MCF 10A (cell line): Measurements from ENCODE around the gene SLC16A6. TPM values are rescaled to one million over a fixed set of nuclear protein-coding genes. Genes with fewer than 3 reads are reported as not detected.

Source experiments
- BruUV-seq: library from RNA; stranded (reverse); fragments of 400-500 nt; replicated peaks from 2 replicates; lab custom pipeline; 2021; lab: Mats Ljungman, UMichigan
- CTCF ChIA-PET: fragments of 300-600 bp; sonication (Branson Sonifier 250); formaldehyde crosslinking; extraction: SDS; loops from one replicate; lab custom pipeline; 2021; ENCODE audit warnings: antibody characterized with exemption, inconsistent platforms; lab: Yijun Ruan, JAX
- POLR2A ChIA-PET: fragments of 300-600, 350-650 bp; sonication (Branson Sonifier 250); formaldehyde crosslinking; extraction: SDS; loops from one replicate; lab custom pipeline; 2020; ENCODE audit warnings: antibody characterized with exemption, inconsistent platforms; lab: Yijun Ruan, JAX
- DNase-seq: peaks from one replicate; pipeline ENCODE4 v3.0.0-alpha.2; 2018; ENCODE audit not compliant: unreplicated experiment
- H3K27ac Mint-ChIP-seq: one replicate; pipeline ENCODE4 v1.8.0; 2022; ENCODE audit warnings: mild to moderate bottlenecking, low read depth, mixed read lengths; ENCODE audit not compliant: unreplicated experiment
- H3K27me3 Mint-ChIP-seq: one replicate; pipeline ENCODE4 v1.8.0; 2022; ENCODE audit warnings: mixed read lengths; ENCODE audit not compliant: insufficient read depth, unreplicated experiment
- H3K36me3 Mint-ChIP-seq: one replicate; pipeline ENCODE4 v1.8.0; 2022; ENCODE audit warnings: mild to moderate bottlenecking, moderate library complexity, mixed read lengths; ENCODE audit not compliant: insufficient read depth, unreplicated experiment
- H3K4me1 Mint-ChIP-seq: one replicate; pipeline ENCODE4 v1.8.0; 2022; ENCODE audit warnings: mixed read lengths; ENCODE audit not compliant: insufficient read depth, unreplicated experiment
- H3K4me3 Mint-ChIP-seq: one replicate; pipeline ENCODE4 v1.8.0; 2022; ENCODE audit warnings: mild to moderate bottlenecking, moderate library complexity, mixed read lengths; ENCODE audit not compliant: unreplicated experiment
- H3K9me3 Mint-ChIP-seq: one replicate; pipeline ENCODE4 v1.8.0; 2022; ENCODE audit warnings: mixed read lengths; ENCODE audit not compliant: unreplicated experiment
- CTCF ChIP-seq: fragments of 200-600 bp; IDR thresholded peaks from one replicate; pipeline ENCODE4 v1.8.0; 2022; ENCODE audit warnings: antibody characterized with exemption, mild to moderate bottlenecking; ENCODE audit not compliant: unreplicated experiment
- intact Hi-C: fragments of 100-400 bp; cut with micrococcal nuclease; formaldehyde crosslinking; loops from 2 replicates; pipeline ENCODE4 v1.14.1; 2022
- total RNA-seq: library from RNA; stranded (reverse); gene quantifications from 2 replicates; pipeline ENCODE4 v1.2.3, GENCODE V29; 2022

Gene SLC16A6
- total RNA-seq, 1 experiment from 2014 or later = 1.4 TPM

- BruUV-seq = no TSS peak
- no peak for TF ChIP-seq CTCF
- ChIA-PET POLR2A (interaction anchor here (0.6 to 3.5 kb wide), 35 partner anchors 9 to 1610 kb away, joined by 3 to 75 read pairs (median 3); partner anchors contain the start of genes ARSG, PRKAR1A and WIPI1), CTCF (interaction anchor here (0.5 to 1.9 kb wide), 8 partner anchors 16 to 223 kb away, joined by 3 to 7 read pairs (median 4); partner anchors contain the start of gene WIPI1)
- H3K4me3 Mint-ChIP-seq = peak within 1 kb of the TSS; percentile 90
- no peaks in the 10 kb centered on the region for H3K9me3 Mint-ChIP-seq
- peaks cover 29% of the 10 kb centered on the region for H3K36me3 Mint-ChIP-seq
- intact Hi-C loops = loop anchor here (5.0 kb wide), 1 partner anchor 40 kb away; no protein-coding TSS in a partner anchor
- no peaks in the 10 kb centered on the region for H3K27me3 Mint-ChIP-seq
- peak; percentile 89 for DNase-seq
- H3K4me1 Mint-ChIP-seq = peaks cover 5% of the 10 kb centered on the region
- peak within 1 kb of the TSS; percentile 74 for H3K27ac Mint-ChIP-seq
Observed at GRCh38 chr17:68247445-68248198, 43.3 kb downstream of the SLC16A6 start, which contains the start of gene AMZ2. Gene AMZ2 (plus strand): TSS chr17:68248043. CDS start chr17:68250188, 2,145 bp downstream.

- CTCF ChIA-PET = interaction anchor here (0.5 to 1.2 kb wide), 3 partner anchors 17 to 320 kb away, joined by 3 to 4 read pairs (median 3); no protein-coding TSS in a partner anchor
Observed at GRCh38 chr17:68246271-68247028, 44.5 kb downstream of the SLC16A6 start.

GRCh38 chr17:68239632-68240366, 51.1 kb downstream of the SLC16A6 start:
- no peaks in the 10 kb centered on the region for H3K27me3 Mint-ChIP-seq

More at GRCh38 chr17:68246271-68247028, 44.5 kb downstream of the SLC16A6 start:
- no peak for TF ChIP-seq CTCF
- POLR2A ChIA-PET = interaction anchor here (0.5 to 3.5 kb wide), 13 partner anchors 10 to 265 kb away, joined by 3 to 75 read pairs (median 3); partner anchors contain the start of genes PRKAR1A and WIPI1
- no peaks in the 10 kb centered on the region for H3K27me3 Mint-ChIP-seq
- peak overlapping the region; percentile 90 for H3K4me3 Mint-ChIP-seq
- no peak for DNase-seq
- peaks cover 5% of the 10 kb centered on the region for H3K4me1 Mint-ChIP-seq
- peaks cover 20% of the 10 kb centered on the region for H3K36me3 Mint-ChIP-seq
- no peaks in the 10 kb centered on the region for H3K9me3 Mint-ChIP-seq
- H3K27ac Mint-ChIP-seq = peak overlapping the region; percentile 74
- intact Hi-C loops = loop anchor here (5.0 kb wide), 1 partner anchor 39 kb away; no protein-coding TSS in a partner anchor
- TSS peak; percentile 73 for BruUV-seq

More at GRCh38 chr17:68239632-68240366, 51.1 kb downstream of the SLC16A6 start:
- H3K4me1 Mint-ChIP-seq = no peaks in the 10 kb centered on the region
- H3K4me3 Mint-ChIP-seq = no peak overlapping the region
- no TSS peak for BruUV-seq
- no peaks in the 10 kb centered on the region for H3K36me3 Mint-ChIP-seq
- ChIA-PET POLR2A (interaction anchor here (0.7 kb wide), 1 partner anchor 13 kb away, joined by 3 read pairs; no protein-coding TSS in a partner anchor), CTCF (no interaction called here)
- DNase-seq = no peak
- intact Hi-C loops = no loop called here
- no peaks in the 10 kb centered on the region for H3K9me3 Mint-ChIP-seq
- no peak overlapping the region for H3K27ac Mint-ChIP-seq
- TF ChIP-seq CTCF = no peak
